HG02623 (cell line): ENCODE measurements around the gene CPNE7.
"Not testable (repeated sequence)": the region's sequence is repeated elsewhere in the genome, so short reads cannot be mapped to it uniquely, and the experiment has no call there.

Experiments
- ATAC-seq: cut with Tn5 transposase; IDR thresholded peaks from one replicate; pipeline ENCODE4 v1.9.1; 2021; ENCODE audit warnings: moderate library complexity; ENCODE audit not compliant: unreplicated experiment

Gene CPNE7

DNA sequence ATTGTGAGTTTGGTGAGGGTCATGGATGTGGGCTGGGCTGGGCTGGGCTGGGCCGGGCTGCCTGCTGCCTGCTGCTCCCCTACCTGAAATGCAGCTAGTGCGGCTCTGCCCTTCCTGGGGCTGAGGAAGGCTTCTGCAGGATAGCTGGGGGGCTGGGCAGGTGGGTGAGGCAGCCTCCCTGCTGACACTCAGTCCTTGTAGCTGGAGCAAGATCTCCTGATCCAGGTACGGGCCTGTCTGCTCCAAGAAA, 10.4 kb upstream of the CPNE7 start:
- no peak for ATAC-seq

DNA sequence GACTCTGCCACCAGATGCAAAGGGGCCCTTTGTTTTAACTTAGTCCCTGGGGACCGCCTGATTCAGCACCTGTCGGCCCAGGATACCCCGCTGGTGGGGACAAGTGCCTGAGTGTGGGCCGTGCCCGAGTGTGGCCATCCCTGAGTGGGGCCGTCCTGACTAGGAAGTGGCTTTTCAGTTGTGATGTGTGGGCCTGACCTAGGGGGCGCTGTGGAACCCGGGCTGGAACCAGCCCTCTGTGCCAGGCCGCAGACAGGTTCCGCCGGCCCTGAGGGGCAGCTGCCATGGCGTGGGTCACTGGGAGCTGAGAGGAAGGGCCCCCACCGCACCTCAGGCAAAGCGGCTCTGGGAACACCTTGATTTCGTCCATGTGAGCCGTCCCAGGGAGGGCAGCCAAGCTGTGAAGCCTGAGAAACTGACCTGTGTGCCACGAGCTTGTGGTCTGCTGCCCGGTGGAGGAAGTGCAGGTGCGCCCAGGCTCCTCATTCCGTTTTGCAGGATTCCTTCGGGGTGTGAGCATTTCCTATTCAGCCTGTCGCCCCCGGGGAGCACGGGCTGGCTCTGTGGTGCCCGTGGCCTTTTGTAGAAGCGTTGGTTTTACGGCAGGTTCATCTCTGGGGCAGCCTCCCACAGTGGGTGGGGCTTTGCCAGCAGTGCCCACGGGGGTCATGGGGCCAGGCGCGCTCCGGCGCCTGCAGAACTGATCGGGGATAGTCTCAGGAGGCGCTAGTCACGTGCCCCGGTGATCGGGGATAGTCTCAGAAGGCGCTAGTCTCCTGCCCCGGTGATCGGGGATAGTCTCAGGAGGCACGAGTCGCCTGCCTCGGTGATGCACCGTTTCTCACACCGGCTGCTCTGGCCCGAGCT, 9.8 kb upstream of the CPNE7 start:
- no peak for ATAC-seq

- ATAC-seq, result no peak
These were observed 7.6 kb upstream of the CPNE7 start for GRCh38 chr16:89567656-89568594.

GRCh38 chr16:89569506-89570341, 5.8 kb upstream of the CPNE7 start:
- ATAC-seq, result no peak

DNA sequence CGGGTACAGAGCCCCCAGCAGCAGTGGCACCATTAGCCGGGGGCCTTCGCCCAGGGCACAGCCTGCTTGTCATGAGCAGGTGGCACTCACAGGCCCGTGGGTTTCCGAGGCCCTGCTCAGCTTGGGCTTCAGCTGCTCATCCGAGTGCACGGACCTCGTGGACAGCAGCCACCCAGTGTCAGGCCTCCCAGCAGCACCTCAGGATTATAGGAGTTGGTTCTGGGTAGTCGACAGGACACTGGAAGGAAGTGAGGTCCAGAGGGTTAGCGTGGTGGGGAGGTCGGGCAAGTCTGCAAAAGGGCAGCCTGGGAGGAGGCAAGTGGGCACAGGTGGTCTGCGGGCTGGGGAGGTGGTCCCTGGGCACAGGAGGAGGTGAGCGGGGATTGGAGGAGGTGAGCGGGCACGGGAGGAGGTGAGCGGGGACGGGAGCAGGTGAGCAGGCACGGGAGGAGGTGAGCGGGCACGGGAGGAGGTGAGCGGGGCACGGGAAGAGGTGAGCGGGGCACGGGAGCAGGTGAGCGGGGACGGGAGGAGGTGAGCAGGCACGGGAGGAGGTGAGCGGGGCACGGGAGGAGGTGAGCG, 5.1 kb upstream of the CPNE7 start:
- no peak for ATAC-seq

GRCh38 chr16:89570983-89571598, 4.5 kb upstream of the CPNE7 start:
- not testable (repeated sequence) for ATAC-seq

GRCh38 chr16:89571636-89572035, 3.9 kb upstream of the CPNE7 start:
- no peak for ATAC-seq

DNA sequence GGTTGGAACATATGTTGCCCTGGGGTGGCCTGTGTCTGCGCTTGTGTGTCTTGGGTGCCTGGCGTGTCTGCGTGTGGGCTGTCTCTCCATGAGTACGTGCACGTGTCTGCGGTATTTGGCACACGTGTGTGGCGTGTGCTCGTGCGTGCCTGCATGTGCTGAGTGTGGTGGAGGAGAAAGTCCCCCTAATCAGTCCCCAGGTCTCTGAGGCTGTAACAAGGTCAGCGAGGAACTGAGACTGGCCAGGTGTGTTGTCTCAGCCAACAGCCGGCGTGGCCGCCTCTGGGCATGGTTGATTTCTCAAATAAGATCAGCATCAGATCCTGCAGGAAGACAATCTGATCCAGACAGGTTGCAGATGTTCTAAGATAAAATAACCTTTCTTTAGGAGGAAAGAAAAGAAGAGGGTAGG, 3.5 kb upstream of the CPNE7 start:
- ATAC-seq, result no peak

DNA sequence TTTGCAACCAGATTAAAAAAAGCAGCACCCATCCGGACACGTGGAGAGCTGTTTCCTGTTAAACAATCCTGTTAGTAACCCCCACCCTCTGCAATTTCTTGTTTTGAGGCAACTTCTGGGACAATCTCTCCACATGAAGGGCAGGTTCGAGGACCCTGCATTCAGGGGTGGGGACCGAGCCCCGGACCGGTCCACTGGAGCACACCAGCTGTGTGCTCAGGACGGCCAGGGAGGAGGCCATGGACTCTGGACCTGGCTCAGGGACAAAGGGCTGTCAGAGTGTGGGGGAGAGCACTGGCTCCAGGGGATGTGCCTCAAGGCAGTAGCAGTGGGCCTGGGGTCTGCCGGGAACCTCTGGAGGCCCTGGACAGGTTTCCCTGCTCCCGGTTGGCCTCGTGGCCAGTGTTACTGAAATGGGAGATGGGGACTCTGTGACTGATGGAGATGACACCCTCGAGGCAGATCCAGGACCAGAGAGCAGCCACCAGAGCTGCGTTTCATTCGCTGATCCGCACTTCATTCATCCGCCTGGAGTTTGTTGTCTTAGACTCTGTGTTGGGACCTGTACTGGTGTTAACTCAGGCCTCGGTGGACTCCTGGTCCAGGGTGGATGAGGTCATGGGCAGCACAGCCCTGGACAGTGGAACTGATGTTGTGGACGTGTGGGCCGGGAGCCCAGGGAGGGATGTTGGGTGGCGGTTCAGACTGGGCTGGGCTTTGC, 2.9 kb upstream of the CPNE7 start:
- no peak for ATAC-seq

DNA sequence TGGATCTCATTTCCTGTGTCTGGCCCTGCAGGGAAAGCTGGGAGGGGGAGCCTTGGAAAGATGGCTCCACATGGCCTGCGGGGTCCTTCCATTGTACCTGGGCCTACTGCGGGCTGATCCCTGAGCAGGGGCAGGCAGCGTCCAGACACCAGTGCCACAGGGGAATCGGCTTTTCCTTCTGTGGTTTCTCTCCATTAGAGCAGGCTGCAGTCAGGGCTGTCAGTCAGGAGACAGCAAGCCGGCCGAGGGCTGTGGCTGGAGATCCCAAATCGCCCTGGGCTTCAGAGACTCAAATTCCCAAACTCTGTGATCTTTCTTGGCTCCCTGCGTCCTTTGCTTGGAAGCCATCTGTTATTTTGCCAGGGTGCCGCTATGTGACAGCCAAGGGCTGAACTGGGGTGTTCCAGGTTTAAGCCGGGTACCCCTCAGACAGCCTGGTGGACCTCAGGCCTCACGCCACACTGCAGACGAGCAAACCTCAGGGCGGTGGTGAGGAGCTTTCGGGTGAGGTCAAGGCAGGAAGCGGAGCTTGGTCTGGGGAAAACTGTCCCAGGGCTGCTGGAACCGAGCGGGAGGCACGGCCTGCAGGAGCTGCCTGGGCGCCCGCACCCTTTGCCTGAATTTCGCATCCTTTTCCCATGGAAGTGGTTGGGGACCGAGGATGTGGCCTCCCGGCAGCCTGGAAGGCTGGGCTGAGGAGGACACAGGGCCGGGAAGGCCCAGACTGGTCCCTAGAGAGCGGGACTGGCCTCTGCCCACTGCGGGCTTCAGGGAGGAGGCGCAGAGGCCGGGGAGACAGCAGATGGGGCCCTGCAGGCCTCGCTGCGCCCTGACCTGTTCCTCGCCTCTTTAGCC, 1.5 kb upstream of the CPNE7 start:
- ATAC-seq, result no peak

GRCh38 chr16:89574681-89575246, 794 bp upstream of the CPNE7 start:
- ATAC-seq, result no peak

DNA sequence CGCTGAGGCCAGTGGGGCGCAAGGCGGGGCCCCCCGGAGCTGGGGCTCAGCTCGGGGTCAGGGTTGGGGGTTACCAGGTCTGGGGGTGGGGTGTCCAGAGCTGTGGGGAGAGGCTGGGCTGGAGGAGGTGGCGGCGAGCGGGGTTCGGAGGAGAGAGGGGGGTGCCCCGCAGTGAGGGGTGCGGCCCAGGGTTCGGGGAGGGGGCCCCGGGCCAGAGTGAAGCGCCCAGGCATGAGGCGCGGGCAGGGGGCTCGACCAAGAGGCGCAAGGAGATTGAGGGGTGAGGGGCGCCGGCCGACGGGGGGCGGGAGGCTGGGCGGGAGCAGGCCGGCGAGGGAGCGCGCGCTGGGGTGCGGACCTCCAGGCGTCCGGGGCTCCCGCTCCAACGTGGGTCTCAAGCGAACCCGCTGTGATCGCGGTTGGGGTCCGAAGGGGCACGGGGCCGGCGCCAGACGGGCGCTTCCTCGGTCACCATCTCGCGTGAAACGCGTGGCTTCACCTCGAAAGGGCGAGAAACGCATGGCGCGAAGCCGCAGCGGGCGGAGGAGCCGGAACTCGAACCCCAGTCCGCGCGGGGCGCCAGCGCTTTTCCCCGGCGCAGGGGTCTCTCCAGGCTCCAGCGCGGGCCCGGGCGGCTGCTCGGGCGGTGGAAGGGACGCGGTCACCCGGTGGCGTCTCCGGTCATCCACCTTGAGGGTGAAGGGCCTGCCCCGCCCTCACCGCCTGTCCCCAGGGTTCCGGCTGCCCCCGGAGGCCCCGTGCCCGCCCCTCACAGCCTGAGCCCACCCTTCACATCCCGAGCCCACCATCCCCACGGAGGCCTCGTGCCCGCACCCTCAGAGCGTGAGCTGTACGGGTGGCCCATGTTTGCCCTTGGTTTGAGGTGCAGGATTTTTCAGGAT, 846 bp downstream of the CPNE7 start:
- ATAC-seq, result no peak

GRCh38 chr16:89577055-89577759, 1.6 kb downstream of the CPNE7 start:
- no peak for ATAC-seq

GRCh38 chr16:89579351-89579750, 3.8 kb downstream of the CPNE7 start:
- ATAC-seq, result no peak

- no peak for ATAC-seq
These were observed 5.6 kb downstream of the CPNE7 start for GRCh38 chr16:89581045-89581695.

- no peak for ATAC-seq
These were observed 6.5 kb downstream of the CPNE7 start for GRCh38 chr16:89581861-89582563.
